ENCODE data around the gene IQCH.

IQCH gene

GRCh38 chr15:67479781-67480505 lies 225.4 kb downstream of the IQCH start:
- TF ChIP-seq, protein P1, sequence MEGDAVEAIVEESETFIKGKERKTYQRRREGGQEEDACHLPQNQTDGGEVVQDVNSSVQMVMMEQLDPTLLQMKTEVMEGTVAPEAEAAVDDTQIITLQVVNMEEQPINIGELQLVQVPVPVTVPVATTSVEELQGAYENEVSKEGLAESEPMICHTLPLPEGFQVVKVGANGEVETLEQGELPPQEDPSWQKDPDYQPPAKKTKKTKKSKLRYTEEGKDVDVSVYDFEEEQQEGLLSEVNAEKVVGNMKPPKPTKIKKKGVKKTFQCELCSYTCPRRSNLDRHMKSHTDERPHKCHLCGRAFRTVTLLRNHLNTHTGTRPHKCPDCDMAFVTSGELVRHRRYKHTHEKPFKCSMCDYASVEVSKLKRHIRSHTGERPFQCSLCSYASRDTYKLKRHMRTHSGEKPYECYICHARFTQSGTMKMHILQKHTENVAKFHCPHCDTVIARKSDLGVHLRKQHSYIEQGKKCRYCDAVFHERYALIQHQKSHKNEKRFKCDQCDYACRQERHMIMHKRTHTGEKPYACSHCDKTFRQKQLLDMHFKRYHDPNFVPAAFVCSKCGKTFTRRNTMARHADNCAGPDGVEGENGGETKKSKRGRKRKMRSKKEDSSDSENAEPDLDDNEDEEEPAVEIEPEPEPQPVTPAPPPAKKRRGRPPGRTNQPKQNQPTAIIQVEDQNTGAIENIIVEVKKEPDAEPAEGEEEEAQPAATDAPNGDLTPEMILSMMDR (IDR thresholded peaks at IDR 0.05; ENCODE audit: low read depth, low read length) = no peak
- no peak overlapping the region for H3K4me3 ChIP-seq (ENCODE audit: low read depth, low read length)

DNA sequence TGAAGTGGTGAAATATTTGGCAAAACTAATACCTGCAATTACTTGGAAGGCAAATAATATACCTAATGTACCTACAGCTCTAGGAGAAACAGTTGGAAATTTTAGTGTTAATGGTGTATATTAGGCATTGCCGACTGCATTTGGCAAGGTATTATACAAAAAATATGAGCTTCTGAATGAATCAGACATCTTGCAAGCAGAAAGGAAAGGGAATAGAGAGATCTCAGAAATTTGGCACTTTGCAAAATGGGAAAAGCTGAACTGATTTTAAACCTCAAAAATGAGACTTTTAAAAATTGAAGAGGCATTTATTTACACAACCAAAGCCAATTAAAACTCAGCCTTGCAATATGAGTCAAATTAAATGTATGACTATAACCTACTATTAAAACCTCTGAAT lies 226.2 kb downstream of the IQCH start:
- TF ChIP-seq, protein P1 (IDR thresholded peaks at IDR 0.05; ENCODE audit: low read depth, low read length) = no peak
- no peak overlapping the region for H3K4me3 ChIP-seq (ENCODE audit: low read depth, low read length)

DNA sequence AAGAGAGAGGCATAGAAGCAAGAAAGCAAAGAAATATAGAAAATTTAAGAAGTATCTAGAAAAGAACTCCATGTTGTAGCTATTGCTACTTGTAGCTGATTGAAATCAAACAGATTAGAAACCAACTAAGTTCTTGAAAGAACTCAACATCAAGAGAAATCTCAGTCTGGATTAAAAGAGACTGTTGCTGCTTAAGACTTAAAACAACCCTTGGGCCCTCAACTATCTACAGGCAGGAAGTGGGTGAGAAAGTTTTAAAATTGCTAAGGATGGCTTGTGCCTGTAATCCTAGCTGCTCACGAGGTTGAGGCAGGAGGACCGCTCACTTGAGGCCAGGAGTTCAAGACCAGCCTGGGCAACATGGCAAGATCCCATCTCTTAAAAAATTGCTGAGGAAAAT lies 227.1 kb downstream of the IQCH start:
- no peak overlapping the region for H3K4me3 ChIP-seq (ENCODE audit: low read depth, low read length)
- TF ChIP-seq, protein P1 (IDR thresholded peaks at IDR 0.05; ENCODE audit: low read depth, low read length) = no peak

DNA sequence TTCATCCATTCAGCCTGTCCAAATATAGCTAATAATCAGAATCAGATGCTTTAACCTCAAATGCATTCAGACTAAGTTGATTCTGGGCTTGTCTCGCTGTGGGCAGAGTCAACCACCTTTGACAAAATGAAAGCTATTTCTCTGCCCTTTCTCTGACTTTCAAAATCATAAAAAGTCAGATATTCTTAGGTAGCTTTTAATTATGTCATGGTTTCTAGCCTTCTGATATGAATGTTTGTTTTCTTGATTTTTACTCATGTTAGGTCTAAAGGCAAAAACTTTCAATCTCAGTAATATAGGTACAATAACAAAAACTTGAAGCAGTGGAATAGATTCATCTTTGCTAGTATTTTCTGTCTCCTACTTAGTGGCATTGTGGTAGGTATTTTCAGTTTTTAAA lies 241.0 kb downstream of the IQCH start:
- TF ChIP-seq, protein P1 (IDR thresholded peaks at IDR 0.05; ENCODE audit: low read depth, low read length) = no peak
- no peak overlapping the region for H3K4me3 ChIP-seq (ENCODE audit: low read depth, low read length)

DNA sequence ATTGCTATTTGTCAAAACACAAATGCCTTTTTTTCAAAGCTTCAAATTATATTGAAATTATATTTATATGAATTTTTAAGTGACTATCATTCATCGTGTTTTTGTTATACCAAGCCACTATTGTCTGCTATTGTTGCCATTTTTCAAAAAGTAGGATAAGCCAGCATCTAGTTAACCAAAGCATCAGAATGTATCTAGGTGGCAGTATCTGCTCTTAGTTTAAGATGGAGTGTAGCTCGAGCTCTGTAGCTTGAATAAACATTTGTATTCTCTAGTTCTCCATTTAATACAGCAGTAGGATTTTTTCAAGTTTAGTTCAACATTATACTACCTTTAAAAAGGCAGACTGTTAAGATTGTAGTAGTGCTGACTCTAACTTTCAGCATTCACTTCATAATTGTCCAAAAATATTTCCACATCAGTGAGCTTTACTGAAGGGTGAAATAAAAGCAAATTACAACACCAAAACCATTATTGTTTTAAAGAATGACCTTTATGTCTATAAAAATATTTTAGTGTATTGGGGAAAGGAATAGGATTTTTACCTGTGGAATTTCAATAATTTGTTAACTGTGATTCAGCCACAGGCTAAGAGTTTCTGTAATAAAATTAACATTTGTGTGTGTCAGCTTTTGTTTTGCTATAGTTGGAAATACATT lies 246.7 kb downstream of the IQCH start:
- H3K4me3 ChIP-seq (ENCODE audit: low read depth, low read length) = no peak overlapping the region
- TF ChIP-seq, protein P1 (IDR thresholded peaks at IDR 0.05; ENCODE audit: low read depth, low read length) = no peak

DNA sequence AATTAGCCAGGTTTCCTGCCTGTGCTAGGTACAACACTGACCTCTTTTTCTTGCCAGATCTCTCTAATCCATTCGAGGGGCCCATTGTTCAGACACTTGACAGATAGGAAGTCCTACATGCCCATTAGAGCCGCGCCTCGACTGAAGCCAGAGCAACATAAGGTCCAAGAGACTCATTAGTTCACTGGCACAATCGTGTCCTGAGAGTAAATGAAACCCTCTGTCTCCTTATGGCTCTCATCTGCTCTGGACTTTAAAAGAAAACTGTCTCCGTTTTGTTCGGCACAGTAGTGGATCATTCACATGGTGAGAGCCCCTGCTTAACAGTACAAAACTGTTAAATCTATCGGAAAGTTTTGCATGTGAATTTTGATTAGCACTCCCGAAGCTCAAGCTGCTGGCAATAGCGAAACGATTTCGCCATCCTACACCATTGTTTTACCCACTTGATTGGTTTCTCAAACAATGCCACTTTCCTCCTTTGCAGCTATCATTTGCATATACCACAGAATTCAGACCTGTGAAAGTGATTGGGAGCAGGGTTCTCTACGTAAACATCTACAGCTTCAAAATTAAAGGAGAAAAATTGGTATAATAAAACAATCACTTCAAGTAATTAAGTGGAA lies 247.4 kb downstream of the IQCH start:
- no peak overlapping the region for H3K4me3 ChIP-seq (ENCODE audit: low read depth, low read length)
- TF ChIP-seq, protein P1 (IDR thresholded peaks at IDR 0.05; ENCODE audit: low read depth, low read length) = no peak

GRCh38 chr15:67504056-67504455 lies 249.5 kb downstream of the IQCH start:
- H3K4me3 ChIP-seq (ENCODE audit: low read depth, low read length) = no peak overlapping the region
- TF ChIP-seq, protein P1 (IDR thresholded peaks at IDR 0.05; ENCODE audit: low read depth, low read length) = no peak

Data from WI38 (cell line).